Kidney tubule cell (primary cell): ENCODE data around the gene FIP1L1.

Experiments used
- DNase-seq: peaks from one replicate; pipeline ENCODE4 v3.0.0-alpha.2; 2018; ENCODE audit warnings: low spot score

Gene FIP1L1

DNA sequence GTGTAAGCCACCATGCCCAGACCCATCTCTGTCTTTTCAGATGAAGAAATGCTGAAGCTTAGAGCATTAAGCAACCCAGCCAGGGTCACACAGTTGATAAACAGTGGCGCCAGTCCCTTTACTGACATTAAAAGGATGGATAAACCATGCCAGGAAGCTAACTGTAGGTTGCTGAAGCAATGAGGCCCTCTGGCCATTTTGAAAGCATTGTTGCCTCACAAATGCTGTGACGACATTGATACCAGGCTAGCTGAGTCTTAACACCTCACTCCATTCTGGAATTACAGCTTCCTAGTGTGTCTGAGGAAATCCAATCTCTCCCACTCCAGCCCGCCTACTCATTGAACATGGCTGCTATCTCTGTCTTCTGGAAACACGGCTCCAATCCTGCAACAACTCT lies 124.1 kb downstream of the FIP1L1 start:
- DNase-seq, result no peak

- DNase-seq, result no peak
Observed at GRCh38 chr4:53502094-53502493, 124.7 kb downstream of the FIP1L1 start.

- no peak for DNase-seq
Observed at GRCh38 chr4:53505947-53506346, 128.5 kb downstream of the FIP1L1 start.

- no peak for DNase-seq
Observed at GRCh38 chr4:53507058-53507457, 129.6 kb downstream of the FIP1L1 start.

- peak; percentile 85 for DNase-seq
Observed at GRCh38 chr4:53507671-53508286, 130.3 kb downstream of the FIP1L1 start.

DNA sequence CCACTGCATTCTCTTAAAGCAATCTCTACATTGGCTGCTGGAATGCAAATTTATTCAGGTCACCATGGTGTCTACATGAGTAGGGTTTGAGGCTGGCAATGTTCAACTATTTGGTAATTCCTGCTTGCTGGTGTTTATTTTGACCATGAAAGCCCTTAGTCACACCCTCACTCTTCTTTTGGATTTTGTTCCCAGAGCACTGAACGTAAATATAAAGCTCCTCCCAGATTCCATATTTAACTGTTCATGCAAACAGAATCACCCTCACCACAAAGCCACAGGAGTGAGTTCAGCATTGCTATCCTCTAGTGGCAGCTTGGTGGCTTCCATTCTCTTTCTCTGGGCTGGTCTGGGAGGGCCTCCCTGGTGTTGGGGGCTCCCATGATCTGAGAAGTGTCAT lies 131.0 kb downstream of the FIP1L1 start:
- peak; percentile 76 for DNase-seq

DNA sequence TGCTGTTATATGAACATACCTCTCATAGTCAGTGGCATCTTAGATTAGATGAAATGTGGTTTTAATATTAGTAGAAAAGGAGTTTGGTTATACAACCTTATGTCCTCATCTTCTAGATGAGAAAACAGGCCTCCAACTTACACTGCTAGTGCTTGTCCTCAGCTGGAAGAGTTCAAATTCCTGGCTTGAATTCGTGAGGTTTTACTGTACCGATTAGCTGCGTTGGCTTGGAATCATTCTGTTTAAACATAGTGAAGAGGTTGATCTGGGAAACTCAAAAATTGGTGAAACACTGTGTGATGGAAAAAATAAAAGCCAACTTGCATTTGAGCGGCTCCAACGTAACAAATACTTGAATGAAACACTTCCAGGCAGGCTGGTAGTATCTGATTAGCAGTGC lies 132.9 kb downstream of the FIP1L1 start:
- DNase-seq, result no peak
